ENCODE data around the gene WASHC2C.
"Not testable (repeated sequence)": the region's sequence is repeated elsewhere in the genome, so short reads cannot be mapped to it uniquely, and the experiment has no call there.

Gene WASHC2C

GRCh38 chr10:45771757-45772461 is 44.8 kb downstream of the WASHC2C start:
- not testable (repeated sequence) for DNase-seq (ENCODE audit: low read depth)

- DNase-seq (ENCODE audit: low read depth): not testable (repeated sequence)
Observed at GRCh38 chr10:45786217-45786616, 59.2 kb downstream of the WASHC2C start.

GRCh38 chr10:45787212-45787741 is 60.2 kb downstream of the WASHC2C start:
- DNase-seq (ENCODE audit: low read depth): not testable (repeated sequence)

DNA sequence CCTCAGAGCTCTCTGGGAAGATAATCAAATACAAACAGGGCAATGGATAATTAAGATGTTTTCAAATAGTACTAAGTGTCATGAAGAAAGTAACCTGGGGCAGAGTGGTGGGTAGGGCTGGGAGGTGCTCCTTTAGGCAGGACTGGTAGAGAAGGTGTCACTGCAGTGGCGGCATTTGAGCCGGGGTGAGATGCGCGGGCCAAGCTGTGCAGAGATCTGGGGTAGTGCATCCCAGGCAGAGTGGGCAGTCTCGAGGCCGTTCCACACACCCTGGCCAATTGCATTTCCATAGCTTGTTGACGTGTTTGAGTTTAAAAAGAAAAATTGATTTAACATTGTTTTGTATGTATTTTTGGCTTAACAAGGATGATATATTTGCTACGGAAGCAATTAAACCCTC is 62.9 kb downstream of the WASHC2C start:
- not testable (repeated sequence) for DNase-seq (ENCODE audit: low read depth)

- not testable (repeated sequence) for DNase-seq (ENCODE audit: low read depth)
Observed at GRCh38 chr10:45790694-45791426, 63.8 kb downstream of the WASHC2C start.

GRCh38 chr10:45794761-45795160 is 67.7 kb downstream of the WASHC2C start:
- not testable (repeated sequence) for DNase-seq (ENCODE audit: low read depth)

- not testable (repeated sequence) for DNase-seq (ENCODE audit: low read depth)
Observed at GRCh38 chr10:45803060-45804010, 76.3 kb downstream of the WASHC2C start.

DNA sequence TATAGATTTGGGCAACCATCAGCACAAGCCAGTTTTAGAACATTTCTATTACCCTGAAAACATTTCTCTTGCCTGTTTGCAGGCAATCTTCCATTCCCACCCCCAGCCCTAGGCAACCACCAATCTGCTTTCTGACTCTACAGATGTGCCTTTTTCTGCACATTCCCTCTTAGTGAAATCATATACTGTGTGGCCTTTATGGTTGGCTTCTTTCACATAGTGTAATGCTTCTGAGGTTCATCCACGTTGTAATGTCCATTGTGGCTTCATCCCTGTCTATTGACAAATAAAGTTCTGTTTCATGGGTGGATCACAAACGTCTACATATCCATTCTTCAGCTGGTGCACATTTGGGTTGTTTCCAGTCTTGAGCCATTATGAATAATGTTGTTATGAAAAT is 77.9 kb downstream of the WASHC2C start:
- not testable (repeated sequence) for DNase-seq (ENCODE audit: low read depth)

GRCh38 chr10:45809837-45810236 is 82.8 kb downstream of the WASHC2C start:
- DNase-seq (ENCODE audit: low read depth): no peak

- no peak for DNase-seq (ENCODE audit: low read depth)
Observed at GRCh38 chr10:45811075-45811474, 84.0 kb downstream of the WASHC2C start.

GRCh38 chr10:45812959-45813358 is 85.9 kb downstream of the WASHC2C start:
- DNase-seq (ENCODE audit: low read depth): not testable (repeated sequence)

GRCh38 chr10:45814146-45814545 is 87.1 kb downstream of the WASHC2C start:
- not testable (repeated sequence) for DNase-seq (ENCODE audit: low read depth)

DNA sequence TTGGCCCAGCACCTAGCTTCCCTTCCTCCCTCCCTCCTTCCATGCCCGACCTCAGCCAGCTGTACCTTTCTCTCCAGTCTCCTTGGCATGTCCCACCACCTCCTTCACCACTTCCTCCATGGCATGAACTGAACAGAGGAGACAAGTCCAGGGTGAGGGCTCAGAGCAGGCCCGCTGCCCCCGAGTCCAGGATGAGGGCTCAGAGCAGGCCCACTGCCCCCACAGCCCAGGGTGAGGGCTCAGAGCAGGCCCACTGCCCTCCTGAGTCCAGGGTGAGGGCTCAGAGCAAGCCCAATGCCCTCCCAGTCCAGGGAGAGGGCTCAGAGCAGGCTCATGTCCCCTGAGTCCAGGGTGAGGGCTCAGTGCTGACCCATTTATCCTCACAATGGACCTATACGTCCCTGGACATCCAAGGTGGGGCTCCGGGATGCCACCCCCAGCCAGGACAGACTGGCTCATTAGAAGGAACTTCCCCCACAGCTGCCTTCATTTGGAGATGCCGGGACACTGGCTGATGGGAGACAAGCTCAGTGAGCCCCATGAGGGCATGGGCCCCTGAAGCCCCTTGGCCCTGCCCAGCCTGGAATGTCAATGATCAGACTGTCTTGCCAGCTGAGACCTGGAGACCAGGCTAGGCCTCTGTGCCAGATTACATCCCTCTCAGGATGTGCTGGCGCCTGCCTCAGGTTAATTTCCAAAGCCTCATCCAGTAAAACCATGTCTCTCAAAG is 90.2 kb downstream of the WASHC2C start:
- no peak for DNase-seq (ENCODE audit: low read depth)

DNA sequence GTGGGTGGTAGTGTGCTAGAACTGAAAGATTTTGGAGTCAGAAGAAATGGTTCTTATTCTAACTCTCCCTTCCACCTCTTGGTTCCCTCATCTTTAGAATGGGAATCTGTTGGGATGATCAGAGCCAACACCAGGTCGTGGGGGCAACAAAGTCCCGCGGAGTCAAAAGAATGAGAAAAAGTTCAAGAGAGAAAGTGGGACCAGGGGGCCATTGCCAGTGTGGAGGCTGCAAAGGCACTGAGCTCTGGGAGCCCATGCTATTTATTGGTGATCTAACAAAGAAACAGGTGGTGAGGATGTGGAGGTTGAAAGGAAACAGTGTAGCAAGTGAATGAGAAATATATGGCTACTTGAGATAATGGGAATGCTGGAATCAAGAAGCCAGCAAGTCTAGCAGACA is 90.8 kb downstream of the WASHC2C start:
- DNase-seq (ENCODE audit: low read depth): no peak

- no peak for DNase-seq (ENCODE audit: low read depth)
Observed at GRCh38 chr10:45819552-45819951, 92.5 kb downstream of the WASHC2C start.

DNA sequence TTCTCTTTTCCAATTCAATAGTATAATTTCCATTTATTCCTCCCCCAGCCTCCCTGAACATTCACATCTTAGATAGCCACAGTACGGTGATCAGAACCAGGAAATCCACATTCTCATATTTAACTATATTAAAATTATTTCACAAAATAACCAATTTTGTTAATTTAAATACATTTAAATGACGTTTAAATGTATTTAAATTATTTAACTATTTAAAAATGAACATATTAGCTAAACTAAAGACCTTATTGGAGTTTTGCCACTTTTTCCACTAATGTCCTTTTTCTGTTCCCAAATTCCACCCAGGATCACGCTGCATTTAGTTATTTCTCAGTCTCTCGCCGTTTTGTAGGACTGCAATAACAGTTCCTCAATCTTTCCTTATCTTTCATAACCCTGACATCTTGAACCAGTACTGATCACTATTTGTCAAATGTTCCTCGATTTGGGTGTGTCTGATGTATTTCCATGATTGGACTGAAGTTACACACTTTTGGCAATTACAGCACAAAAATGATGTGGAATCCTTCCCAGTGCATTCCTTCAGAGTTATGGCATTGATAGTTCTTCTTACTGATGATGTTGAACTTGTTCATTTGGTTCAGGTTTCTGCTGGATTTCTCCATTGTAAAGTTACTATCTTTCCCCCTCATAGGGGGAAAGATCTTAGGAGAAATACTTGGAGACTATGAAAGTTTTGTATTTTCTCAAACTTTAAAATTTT is 93.2 kb downstream of the WASHC2C start:
- not testable (repeated sequence) for DNase-seq (ENCODE audit: low read depth)

DNA sequence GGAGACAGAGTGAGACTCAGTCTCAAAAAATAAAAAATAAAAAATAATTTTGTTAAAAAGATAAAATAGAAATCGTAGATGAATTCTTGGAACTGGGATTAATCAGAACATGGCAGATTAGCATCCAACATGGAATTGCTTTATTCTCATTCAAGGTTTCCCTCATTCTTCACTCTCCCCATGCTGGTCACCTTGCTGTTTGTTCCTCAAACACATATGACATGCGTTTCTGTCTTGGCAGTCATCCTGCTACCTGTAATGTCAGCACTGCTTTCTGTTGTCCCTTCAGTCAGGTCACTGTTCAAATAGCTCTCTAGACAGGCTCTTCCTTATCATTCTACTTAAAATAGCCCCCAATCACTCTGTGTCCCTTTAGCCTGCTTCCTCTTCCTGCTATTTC is 95.9 kb downstream of the WASHC2C start:
- DNase-seq (ENCODE audit: low read depth): not testable (repeated sequence)

Measured in activated T-cell treated with anti-CD3 and anti-CD28 coated beads for 48 hours (primary cell).